Stimulated activated CD8-positive, alpha-beta memory T cell treated with anti-CD3 and anti-CD28 coated beads, Interleukin-4, amount 100 ng/mL, for 4 hours (primary cell): ENCODE measurements around the gene PI4KA.

Source experiments
- DNase-seq, 2 donors: peaks; one replicate each; pipeline ENCODE4 v3.0.0-alpha.2; 2020; ENCODE audit warnings: low read depth in 2 of 2, low spot score in 1 of 2

The PI4KA gene

DNA sequence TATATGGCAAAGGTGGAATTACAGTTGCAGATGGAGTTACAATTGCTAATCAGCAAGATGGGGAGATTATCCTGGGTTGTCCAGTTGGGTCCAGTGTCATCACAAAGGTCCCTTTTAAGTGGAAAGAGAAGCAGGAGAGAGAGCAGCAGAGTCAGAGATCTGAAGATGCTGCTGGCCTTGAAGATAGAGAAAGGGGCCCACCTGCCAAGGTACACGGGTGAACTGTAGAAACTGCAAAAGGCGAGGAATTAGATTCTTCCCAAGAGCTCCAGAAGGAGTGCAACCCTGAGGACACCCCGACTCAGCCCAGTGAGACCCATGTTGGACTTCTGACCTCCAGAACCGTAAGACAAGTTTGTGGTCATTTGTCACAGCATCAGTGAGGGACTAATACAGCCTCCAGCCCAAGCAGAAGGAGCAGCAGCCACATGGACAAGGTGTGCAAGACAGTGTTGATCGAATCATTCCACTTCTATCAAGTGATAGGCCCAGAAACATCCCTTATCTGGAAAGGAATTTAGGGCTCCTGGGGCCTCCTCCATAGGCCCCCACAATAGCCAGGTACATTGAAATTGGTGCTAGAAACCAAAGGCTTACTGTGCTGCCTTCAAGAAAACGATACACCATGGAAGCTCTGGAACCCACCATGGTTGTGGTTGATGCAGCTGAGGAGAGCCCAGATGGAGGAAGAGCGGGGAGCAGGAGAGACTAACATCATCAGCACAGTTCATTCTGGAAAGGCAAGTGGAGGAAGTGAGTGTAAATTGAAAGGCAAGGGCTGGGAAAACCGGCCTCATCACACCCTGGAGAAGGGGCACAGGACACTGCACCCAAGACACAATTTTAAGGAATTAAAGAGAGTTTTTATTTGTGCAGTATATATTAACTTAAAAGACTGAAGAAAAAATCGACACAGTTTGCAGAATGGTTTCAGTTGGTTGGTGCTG lies 23.5 kb upstream of the PI4KA start:
- DNase-seq, result no peak

DNA sequence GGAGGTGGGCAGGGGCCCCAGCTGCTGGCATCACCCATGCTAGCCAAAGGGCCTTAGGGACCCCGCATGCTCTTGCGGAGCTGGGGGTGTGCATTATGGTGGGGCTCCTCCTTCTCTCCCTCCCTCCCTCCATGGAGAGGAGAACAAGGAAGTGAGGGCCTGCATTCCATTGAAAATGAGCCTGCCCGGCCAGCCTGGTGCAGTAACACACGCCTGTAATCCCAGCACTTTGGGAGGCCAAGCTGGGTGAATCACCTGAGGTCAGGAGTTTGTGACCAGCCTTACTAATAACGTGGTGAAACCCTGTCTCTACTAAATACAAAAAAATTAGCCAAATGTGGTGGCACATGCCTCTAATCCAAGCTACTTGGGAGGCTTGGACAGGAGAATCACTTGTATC lies 22.6 kb upstream of the PI4KA start:
- no peak for DNase-seq

DNA sequence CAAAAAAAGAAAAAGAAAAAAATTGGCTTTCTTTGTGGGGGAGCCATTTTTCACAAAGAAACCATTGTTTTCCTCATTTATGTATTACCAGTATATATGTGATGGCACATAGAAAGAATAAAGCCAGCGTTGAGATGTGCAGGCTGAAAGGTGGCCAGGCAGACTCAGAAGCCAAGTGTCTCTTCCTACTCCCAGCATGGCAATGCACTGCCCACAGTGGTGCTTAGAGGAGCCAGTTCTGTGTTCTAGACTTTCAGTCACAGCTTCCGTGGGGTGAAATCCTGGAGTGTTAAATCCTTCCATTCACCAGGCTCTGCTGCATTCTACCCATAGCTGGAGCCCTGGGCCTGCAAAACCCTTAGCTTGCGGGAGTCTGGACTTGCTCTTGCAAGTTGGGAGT lies 19.1 kb upstream of the PI4KA start:
- no peak for DNase-seq

DNA sequence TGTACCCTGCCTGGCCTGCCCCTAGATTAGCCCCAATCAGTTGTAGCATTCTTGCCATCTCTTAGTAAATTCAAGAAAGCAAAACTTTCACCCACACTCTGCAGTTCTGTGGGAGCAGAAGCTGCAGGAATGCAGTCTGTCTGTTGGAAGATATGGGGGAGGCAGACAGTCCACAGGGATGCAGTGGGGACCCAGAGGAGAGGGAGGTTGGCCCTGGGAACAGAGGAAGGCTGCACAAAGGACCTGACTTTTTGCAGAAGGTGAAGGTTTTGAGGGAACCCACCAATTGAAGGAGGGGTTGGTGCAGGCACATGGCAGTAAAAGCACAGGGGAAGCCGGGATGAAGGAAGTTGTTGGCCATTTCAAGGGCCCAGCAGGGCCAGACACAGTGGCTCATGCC lies 16.7 kb upstream of the PI4KA start:
- no peak for DNase-seq

DNA sequence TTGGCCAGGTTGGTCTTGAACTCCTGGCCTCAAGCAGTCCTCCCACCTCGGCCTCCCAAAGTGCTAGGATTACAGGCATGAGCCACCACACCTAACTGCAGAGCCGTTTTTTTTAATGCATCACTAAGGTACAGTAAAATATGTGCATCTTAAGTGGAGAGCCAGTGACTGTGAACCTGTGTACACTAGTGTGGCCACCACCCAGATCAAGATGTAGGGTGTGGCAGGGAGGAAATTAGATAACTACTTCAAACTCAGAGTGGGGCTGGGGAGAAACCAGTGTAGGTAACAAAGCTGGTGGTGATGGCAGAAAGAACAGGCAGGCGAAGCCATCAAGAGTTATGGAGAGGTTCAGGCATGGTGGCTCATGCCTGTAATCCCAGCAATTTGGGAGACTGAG lies 14.6 kb upstream of the PI4KA start:
- no peak for DNase-seq

DNA sequence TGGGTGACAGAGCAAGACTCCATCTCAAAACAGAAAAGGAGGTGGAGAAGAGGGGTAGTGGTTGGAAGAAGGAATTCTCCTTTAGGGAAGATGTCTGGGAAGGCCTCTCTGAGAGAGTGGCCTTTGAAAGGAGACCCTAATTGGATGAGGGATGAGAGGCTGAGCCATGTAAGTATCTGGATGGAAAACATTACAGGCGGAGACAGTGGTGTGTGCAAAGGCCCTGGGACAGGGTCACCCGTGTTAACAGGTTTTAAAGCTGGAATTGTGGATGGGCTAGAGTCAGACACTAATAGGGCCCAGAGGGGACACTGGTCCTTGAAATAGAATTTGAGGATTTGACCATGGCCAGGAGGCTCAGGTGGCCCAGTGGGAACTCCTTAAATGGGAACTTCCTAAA lies 10.6 kb upstream of the PI4KA start:
- no peak for DNase-seq

DNA sequence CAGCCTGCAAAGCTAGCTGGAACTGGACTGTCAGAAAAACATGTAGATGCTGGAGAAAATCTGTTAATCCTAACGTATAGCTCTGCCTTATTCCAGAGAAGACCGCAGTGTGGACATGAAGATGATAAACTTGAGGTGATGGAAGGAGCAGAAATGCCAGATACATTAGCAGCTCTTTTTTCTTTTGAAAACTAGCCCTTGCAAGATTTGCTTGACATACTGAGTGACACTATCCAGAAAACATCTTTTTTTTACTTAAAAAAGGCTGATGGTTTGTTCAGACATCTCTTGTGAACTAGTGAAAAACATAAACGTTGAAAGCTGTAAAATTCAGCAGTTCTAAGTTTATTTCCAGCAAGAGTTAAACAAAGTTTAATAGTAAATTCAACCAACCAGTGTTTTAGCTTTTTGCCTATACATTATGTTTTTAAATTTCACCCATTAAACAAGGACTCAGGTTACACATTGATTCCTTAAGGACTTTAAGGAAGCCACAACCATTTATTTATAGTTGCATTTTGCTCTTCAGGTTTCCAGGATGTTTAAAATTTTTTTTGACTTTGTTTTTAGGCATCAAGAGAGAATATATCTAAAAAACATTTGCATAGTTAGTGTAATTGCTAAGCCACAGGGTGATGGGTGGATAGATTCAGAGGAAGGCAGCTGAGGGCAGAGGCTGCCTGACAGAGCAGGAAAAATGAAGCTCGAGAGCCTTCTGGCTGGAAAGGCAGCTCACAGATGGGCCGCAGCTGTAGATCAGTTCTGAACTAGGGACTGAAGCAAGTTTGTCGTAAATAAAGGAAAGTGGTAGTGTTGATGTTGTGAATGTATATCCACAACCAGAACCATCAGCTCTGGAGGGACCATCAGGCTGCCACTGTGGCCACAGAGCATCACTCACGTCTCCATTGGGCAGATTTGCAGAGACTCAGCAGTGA lies 9.7 kb upstream of the PI4KA start:
- DNase-seq, result no peak

DNA sequence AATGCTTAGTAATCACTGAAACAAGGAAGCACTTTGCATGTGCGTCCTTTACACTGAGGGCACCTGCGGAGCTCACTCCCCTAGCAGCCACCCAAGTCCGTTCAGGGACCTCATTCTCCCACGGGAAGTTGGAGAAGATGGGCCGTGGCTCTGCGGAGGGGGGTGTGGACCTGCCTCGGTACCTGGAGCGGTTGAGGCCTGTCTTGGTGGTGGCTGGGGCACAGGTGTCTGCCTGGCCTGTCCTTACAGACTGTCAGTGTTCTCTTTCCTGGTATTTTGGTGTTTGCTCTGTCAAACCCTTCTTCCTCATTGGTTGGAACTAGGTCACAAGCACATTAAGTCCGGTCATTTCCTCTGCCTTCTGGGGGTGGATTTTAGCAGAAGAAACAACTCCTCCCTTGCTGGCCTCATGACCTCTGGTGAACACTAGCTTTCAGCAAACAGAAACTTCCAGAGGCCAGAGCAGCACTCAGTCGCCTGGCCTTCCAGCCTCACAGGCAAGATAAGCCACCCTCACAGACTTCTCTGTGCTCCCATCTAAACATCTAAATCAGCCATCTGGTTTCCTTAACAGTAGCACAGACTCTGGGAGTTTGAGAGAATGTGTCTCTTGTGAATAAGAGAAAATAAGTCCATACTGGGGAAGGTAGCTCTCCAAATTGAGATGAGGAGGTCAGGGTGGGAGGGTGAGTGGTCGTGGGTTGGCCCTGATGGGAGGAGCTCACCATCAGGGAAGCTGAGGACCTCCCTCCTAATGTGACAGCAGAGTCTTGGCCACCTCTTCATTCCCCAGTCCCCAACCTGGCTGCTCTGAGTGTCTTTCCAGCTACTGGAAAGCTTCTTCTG lies 8.8 kb upstream of the PI4KA start:
- DNase-seq, result no peak

DNA sequence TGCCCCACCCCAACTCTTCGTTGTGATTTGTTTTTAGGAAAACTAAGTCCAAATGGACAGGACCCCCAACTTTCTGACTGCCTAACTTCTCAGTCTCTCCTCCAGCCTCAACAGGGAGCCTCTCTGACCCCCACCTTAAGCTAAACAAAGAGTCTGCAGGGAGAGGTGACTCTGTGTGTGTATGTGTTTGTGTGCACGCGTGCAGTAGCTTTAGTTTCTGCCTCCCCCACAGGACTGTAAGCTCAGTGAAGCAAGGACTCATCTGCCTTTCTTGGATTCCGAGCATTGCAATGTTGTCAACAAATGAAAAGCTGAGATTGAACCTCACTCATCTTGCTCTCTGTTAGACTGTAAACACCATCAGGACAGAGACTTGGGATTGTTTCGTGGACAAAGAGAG lies 8.1 kb upstream of the PI4KA start:
- no peak for DNase-seq

DNA sequence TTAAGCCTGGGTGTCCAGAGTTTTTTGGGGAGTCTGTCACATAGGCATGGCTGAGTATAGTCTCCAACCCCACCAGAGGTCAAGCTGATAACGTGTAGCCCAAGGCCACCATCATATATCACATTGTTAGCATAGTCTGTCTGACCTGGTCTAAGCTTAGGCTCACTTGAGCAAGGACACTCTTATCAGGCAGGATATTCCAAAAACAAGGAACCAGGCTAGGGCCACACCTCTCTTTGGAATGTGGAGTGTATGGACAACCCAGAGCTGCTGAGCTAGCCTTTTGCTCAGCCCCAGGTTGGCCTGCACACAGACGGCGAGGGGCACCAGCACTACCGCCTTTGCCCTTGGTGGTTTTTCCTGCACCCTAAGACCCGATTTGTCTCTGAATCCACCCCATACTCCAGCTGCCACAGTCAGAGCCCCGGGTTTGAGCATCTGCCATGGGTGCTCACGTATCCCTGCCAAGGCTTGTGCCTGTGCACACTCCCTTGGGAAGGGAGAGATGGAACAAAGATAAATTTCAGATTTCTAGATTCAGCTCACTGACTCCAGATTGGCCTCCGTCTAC lies 7.3 kb upstream of the PI4KA start:
- DNase-seq, result no peak

DNA sequence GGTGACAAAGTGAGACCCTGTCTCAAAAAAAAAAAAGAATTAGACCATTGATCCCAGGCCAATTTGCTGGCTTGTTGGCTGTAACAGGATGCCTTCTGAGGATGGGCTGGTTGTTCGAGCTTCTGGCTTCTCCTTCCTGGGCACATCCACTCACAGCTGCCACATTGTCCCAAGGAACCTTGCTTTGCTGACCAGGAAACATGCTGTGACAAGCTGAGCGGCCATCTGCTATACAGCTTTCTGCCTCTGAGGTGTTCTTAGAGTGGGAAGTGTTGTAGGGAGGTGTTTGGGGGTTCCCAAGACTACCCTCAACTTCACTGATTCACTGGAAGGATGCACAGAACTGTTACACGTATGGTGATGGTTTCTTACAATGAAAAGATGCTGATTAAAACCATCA lies 6.7 kb upstream of the PI4KA start:
- DNase-seq, result no peak

DNA sequence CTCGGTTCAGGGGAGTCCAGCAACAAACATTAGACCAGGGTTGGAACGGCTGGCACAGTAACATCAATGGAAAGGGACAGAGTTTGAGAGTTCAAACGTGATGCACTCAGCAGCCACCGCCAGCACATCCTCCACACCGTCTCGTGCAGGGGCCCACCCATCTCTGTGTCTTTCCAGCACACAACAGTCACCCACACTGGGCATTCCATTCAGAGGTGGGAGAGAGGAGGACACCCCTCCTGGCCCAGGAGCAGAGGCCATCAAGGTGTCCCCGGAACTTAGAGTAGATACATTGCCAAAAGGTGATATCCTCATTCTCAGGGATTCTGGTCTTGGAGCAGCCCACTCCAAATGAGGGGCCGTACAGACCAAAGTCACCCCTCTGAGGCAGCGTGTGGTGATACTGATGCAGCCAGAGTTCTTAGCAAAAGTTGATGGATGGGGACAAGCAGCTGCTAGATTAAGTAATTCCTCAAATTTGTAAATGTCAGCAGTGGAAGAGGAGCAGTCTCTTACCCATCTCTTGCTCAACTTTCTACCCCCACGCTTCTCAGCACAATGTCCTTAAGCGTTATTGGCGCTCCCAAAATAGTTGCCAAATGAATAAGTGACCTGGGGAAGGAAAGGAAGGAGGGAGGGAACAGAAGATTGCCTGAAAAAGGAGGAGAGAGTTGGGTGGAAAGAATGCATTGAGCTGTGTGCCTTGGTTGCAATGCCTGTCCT lies 5.7 kb upstream of the PI4KA start:
- no peak for DNase-seq

DNA sequence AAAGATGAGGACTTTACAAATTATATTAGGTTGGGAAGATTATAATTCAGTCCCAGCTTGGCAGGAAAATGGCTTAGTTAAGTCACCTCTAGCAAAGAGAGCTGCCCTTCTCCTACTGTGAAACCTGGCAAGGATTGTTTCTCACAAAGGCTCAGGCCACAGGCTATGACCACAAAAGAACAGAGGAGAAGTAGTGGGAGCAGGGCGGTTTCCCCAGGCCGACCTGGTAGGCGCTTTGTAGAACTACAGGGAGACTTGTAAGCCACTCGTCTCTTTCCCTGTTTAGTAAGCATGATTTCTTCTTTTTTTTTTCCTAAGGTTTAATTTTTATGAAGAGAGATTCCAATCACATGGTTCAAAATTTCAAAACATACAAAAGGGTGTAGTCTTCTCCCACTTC lies 4.8 kb upstream of the PI4KA start:
- no peak for DNase-seq

DNA sequence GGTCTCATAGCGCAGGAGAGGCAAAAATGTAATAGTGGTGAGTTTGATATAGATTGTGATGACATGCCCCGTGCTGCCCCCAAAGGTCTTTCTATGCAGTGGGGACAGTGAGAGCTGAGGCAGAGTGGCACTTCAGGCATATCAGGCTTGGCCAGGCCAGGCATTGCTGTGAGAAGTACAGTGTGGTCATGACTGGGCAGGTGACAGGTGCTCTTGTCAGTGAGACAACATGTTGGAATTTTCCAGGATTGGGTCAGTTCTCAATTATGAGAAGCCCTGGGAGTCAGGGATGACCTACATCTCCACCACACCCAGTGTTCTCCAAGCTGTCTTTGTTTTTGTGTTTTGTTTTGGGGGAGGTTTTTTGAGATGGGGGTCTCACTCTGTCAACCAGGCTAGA lies 3.9 kb upstream of the PI4KA start:
- no peak for DNase-seq

DNA sequence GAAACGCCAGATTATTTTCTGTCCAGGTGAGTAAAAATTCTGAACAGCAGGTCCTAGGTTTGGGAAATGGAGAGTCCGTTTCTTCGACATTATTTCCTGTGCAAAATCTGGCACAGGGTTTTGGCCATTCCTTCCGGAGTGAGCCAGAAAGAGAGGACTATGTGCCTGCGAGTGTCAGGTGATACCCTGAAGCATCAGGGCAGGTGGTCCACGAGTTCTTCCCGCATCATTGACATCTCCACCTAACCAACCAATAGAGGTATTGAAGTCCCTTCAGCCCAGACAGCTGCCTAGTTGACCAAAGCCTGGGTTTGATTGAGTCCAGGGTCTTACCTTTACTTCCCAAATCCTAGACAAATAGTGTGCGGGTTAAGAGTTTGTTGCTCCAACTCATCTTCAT lies 1.0 kb upstream of the PI4KA start:
- DNase-seq, result no peak

DNA sequence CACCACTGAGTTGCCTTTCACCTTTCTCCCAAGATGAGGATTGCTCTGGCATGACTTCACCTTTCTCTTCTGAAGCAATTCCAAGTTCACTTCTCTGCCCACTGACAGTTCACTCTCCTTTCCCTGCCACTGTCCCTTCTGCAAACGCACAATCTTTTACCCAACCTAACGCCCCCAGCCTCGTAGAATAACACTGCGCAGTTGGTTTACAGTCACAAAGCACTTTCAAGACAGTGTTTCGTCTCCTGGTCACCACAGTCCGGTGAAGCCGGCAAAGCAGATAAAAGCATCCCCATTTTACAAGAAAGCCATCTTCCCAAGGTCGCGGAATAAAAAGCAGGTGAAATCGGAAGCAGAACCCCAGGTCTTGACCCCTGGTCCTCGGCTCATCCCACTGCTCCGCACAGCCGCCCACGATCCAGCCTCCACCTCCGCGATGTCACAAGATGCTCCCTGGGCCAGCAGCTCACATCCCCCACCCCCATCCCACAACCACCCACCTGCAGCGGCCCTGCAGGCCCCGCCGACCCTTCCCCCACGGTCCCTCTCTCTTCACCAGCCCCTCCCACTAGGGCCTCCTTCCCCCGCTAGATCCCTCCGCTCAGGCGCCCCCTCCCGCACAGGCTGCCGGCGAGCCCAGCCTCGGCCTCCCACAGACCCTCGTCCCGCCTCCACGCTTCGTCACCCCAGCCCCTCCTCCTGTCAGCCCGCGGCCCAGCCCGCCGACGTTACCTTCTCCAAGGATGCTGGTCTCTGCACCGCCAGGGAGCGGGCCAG lies 585 bp downstream of the PI4KA start:
- DNase-seq, result peak; percentile 69 to 79

DNA sequence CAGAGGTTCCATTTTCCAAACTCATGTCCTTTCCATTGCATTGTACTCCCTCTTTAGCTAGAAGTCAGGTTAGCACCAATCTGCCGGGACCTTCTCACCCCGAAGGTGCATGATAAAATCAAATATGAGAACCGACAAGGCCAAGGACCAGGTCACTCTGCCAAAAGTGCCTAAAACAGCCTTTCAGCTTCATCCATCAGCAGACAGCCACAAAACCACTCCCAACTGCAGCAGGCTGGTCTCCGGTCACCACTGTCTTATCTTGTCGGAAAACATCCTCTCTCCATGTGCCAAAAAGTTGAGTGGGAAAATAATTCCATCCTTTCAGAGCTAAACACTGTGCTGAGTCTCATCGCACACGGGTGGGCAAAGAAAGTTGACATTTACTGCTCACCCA lies 1.4 kb downstream of the PI4KA start:
- DNase-seq, result no peak

DNA sequence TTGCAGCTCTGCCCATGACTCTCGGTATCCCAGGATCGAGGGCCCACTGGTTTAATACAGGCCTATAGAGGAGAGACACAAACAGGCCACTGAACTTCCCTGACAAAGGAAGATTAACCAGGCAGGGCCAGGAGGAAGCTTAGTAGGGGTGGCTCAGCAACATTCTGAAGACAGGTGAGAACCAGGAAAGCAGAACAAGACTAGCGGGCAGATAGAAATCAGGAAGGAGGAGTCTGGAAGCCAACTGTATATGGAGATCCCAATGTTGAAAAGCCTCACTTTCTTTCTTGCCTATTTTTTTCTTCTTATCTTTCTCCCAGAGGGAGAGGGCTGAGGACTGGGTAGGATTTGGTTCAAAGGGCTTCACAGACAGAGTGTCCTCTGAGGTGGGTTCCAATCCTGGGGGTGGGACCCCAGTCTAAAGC lies 5.4 kb downstream of the PI4KA start:
- no peak for DNase-seq

DNA sequence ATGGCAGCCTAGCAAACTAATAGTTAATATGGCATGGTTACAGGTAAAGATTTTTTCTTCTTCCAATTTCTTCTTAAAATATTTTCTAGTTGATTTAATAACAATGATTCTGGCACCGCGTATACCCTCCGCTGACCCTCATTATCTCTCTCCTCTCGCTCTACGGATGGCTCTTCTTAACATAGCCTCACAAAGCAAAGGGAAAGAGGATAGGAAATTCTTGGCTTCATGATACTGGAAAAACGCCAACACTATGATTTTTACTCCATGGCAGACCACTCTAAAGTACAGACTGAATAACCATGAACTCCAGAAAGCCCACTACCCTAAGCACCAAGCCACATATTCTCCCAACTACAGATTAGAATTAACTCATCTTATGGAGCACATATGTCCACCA lies 6.1 kb downstream of the PI4KA start:
- no peak for DNase-seq
